NCI-H2227 (cell line): ENCODE measurements around the gene GPR132.
"Not testable (repeated sequence)": the region's sequence is repeated elsewhere in the genome, so short reads cannot be mapped to it uniquely, and the experiment has no call there.

Experiments used
- DNase-seq: peaks from one replicate; lab custom pipeline; 2025; ENCODE audit not compliant: unreplicated experiment; lab: John Stamatoyannopoulos, UW

Gene GPR132

GRCh38 chr14:105076296-105076804 is 11.1 kb upstream of the GPR132 start:
- no peak for DNase-seq

- DNase-seq: no peak
These were observed 10.4 kb upstream of the GPR132 start for GRCh38 chr14:105075379-105076295.

GRCh38 chr14:105074601-105075053 is 9.4 kb upstream of the GPR132 start:
- no peak for DNase-seq

- DNase-seq: no peak
These were observed 8.7 kb upstream of the GPR132 start for GRCh38 chr14:105073720-105074600.

GRCh38 chr14:105072892-105073719 is 7.9 kb upstream of the GPR132 start:
- no peak for DNase-seq

GRCh38 chr14:105072381-105072861 is 7.2 kb upstream of the GPR132 start:
- DNase-seq: no peak

GRCh38 chr14:105071942-105072341 is 6.7 kb upstream of the GPR132 start:
- DNase-seq: no peak

- no peak for DNase-seq
These were observed 6.1 kb upstream of the GPR132 start for GRCh38 chr14:105071326-105071725.

- no peak for DNase-seq
These were observed 5.5 kb upstream of the GPR132 start for GRCh38 chr14:105070760-105071137.

- no peak for DNase-seq
These were observed 4.9 kb upstream of the GPR132 start for GRCh38 chr14:105069871-105070759.

GRCh38 chr14:105069522-105069870 is 4.3 kb upstream of the GPR132 start:
- no peak for DNase-seq

- DNase-seq: no peak
These were observed 3.6 kb upstream of the GPR132 start for GRCh38 chr14:105068818-105069217.

GRCh38 chr14:105067969-105068301 is 2.7 kb upstream of the GPR132 start:
- no peak for DNase-seq

GRCh38 chr14:105067140-105067968 is 2.1 kb upstream of the GPR132 start:
- DNase-seq: no peak

GRCh38 chr14:105066240-105067071 is 1.2 kb upstream of the GPR132 start:
- DNase-seq: no peak

- DNase-seq: no peak
These were observed 498 bp downstream of the GPR132 start for GRCh38 chr14:105064721-105065143.

GRCh38 chr14:105064001-105064400 is 1.2 kb downstream of the GPR132 start:
- no peak for DNase-seq

GRCh38 chr14:105063506-105063905 is 1.7 kb downstream of the GPR132 start:
- DNase-seq: not testable (repeated sequence)
